Measurements from ENCODE around the gene C1QC.

The C1QC gene

GRCh38 chr1:22680726-22681125 is 37.3 kb downstream of the C1QC start:
- no peak for DNase-seq (ENCODE audit: low read depth)

GRCh38 chr1:22681556-22682276 is 38.3 kb downstream of the C1QC start:
- DNase-seq (ENCODE audit: low read depth), result no peak

GRCh38 chr1:22683547-22683946 is 40.1 kb downstream of the C1QC start:
- no peak for DNase-seq (ENCODE audit: low read depth)

GRCh38 chr1:22685591-22686059 is 42.2 kb downstream of the C1QC start:
- DNase-seq (ENCODE audit: low read depth), result no peak

- DNase-seq (ENCODE audit: low read depth), result no peak
Measured at GRCh38 chr1:22687191-22687590, 43.8 kb downstream of the C1QC start.

- no peak for DNase-seq (ENCODE audit: low read depth)
Measured at GRCh38 chr1:22688466-22688865, 45.0 kb downstream of the C1QC start.

- DNase-seq (ENCODE audit: low read depth), result no peak
Measured at GRCh38 chr1:22689505-22689904, 46.1 kb downstream of the C1QC start.

- DNase-seq (ENCODE audit: low read depth), result no peak
Measured at GRCh38 chr1:22691031-22691753, 47.8 kb downstream of the C1QC start.

- no peak for DNase-seq (ENCODE audit: low read depth)
Measured at GRCh38 chr1:22694172-22694571, 50.7 kb downstream of the C1QC start.

GRCh38 chr1:22696610-22697009 is 53.2 kb downstream of the C1QC start:
- DNase-seq (ENCODE audit: low read depth), result no peak

Measured in activated T-helper 9 cell treated with anti-CD3 and anti-CD28 coated beads, Interleukin-2, amount 50 U/mL, for 16 hours (primary cell).